Measurements from ENCODE around the gene PRR20G. TPM values are rescaled to one million over a fixed set of nuclear protein-coding genes. Genes with fewer than 3 reads are reported as not detected.

PRR20G gene
- total RNA-seq, 5 donors from 2014 or later (not counting 1 experiment from before 2014, with no cell fraction given), result not detected

DNA sequence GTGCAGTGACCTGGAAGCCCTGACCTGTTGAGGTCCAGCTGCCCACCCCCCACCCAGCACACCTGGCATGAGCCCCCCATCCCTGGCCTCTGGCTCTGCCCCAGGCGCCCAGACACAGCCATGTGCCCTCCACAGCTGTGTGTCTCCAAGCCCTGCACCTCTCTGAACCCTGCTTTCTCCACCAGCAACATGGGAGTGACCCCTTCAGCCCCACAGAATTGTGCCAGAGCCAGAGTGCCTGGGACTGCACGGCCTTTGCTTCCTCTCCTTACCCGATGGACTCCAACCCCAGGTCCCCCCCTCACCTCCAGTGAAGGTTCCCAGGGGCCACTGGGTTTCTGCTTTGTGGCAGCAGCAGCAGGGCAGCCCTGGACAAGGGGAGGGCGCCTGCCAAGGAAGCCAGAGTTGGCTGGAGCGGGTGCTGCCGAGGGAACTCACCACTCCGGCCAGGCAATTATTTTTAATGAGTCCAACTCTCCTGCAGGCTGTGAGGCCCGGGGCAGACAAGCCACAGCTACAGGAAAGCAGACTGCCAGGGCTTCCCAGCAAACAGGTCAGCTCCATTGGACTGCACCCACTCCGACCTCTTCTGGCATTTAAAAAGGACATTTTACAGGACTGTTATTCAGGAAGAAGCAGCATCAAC lies 24.1 kb downstream of the PRR20G start:
- WGBS (ENCODE audit: insufficient coverage), result 67% methylated on average over 7 of the region's 9 CpGs
- Histone ChIP-seq H3K9me3 (no peaks in the 10 kb centered on the region), H3K4me3 (ENCODE audit: control insufficient read depth in 1 of 2, extremely low read depth in 1 of 2, low read length in 1 of 2) (no peak overlapping the region), H3K36me3 (ENCODE audit: control insufficient read depth in 2 of 2, extremely low read depth in 1 of 2, insufficient read depth in 1 of 2, low read length in 1 of 2) (no peaks in the 10 kb centered on the region), H3K27me3 (replicated peaks in 1 of 2; ENCODE audit: control insufficient read depth in 2 of 2, extremely low read depth in 1 of 2, insufficient read depth in 2 of 2, low read length in 1 of 2) (peaks cover 0 to 25% of the 10 kb centered on the region in 2 experiments), H3K4me1 (ENCODE audit: control insufficient read depth in 1 of 2, extremely low read depth in 1 of 2, insufficient read depth in 2 of 2, low read length in 2 of 2) (no peaks in the 10 kb centered on the region), H3K27ac (ENCODE audit: low read length) (no peak overlapping the region)
- Mint-ChIP-seq H3K9me3 (peaks cover 0 to 9% (median 3%) of the 10 kb centered on the region in 3 donors), H3K36me3 (no peaks in the 10 kb centered on the region), H3K4me1 (no peaks in the 10 kb centered on the region), H3K27ac (no peak overlapping the region), H3K4me3 (no peak overlapping the region), H3K27me3 (peaks cover 10 to 14% of the 10 kb centered on the region in 2 donors)
- POLR2A ChIA-PET, result no interaction called here
- CTCF ChIA-PET, result interaction anchor here in 1 of 2 donors (0.8 kb wide), 1 partner anchor 17 kb away, joined by 3 read pairs; no protein-coding TSS in a partner anchor
- DNase-seq (no peak), ATAC-seq (replicated peaks in 1 of 4) (no peak)

DNA sequence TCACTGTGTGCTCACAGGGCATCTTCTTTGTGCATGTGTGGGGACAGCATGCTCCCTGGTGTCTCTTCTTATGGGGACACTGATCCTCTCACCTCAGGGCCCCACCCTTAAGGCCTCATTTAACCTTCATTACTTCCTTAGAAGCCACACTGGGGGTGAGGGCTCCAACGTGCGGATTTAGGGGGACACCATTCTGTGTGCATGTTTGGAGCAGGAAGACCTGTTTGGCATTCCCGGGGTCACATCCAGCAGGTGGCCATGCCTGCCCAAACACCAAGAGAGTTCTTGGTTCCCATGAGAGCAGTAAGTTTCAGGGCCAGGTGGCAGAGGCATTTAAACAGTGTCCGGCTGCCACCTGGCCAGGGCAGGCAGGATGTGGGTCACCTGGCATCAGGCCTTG lies 24.8 kb downstream of the PRR20G start:
- Mint-ChIP-seq H3K4me1 (no peaks in the 10 kb centered on the region), H3K27me3 (peaks cover 10 to 14% of the 10 kb centered on the region in 2 donors), H3K4me3 (no peak overlapping the region), H3K9me3 (peaks cover 0 to 4% (median 0%) of the 10 kb centered on the region in 3 donors), H3K36me3 (no peaks in the 10 kb centered on the region), H3K27ac (no peak overlapping the region)
- no peak overlapping the region for H3K27ac ChIP-seq (ENCODE audit: low read length)
- ChIA-PET POLR2A (no interaction called here), CTCF (no interaction called here)
- no peaks in the 10 kb centered on the region for H3K9me3 ChIP-seq
- WGBS (ENCODE audit: insufficient coverage), result 78% methylated on average over 4 of the region's 4 CpGs
- peaks cover 0 to 25% of the 10 kb centered on the region in 2 experiments for H3K27me3 ChIP-seq (replicated peaks in 1 of 2; ENCODE audit: control insufficient read depth in 2 of 2, extremely low read depth in 1 of 2, insufficient read depth in 2 of 2, low read length in 1 of 2)
- no peak overlapping the region for H3K4me3 ChIP-seq (ENCODE audit: control insufficient read depth in 1 of 2, extremely low read depth in 1 of 2, low read length in 1 of 2)
- no peaks in the 10 kb centered on the region for H3K4me1 ChIP-seq (ENCODE audit: control insufficient read depth in 1 of 2, extremely low read depth in 1 of 2, insufficient read depth in 2 of 2, low read length in 2 of 2)
- ATAC-seq (replicated peaks in 1 of 4), result no peak
- H3K36me3 ChIP-seq (ENCODE audit: control insufficient read depth in 2 of 2, extremely low read depth in 1 of 2, insufficient read depth in 1 of 2, low read length in 1 of 2), result no peaks in the 10 kb centered on the region
- DNase-seq, result no peak

GRCh38 chr3:127262533-127262932 lies 25.3 kb downstream of the PRR20G start:
- H3K36me3 Mint-ChIP-seq, result no peaks in the 10 kb centered on the region
- Histone ChIP-seq H3K27ac (ENCODE audit: low read length) (no peak overlapping the region), H3K9me3 (no peaks in the 10 kb centered on the region), H3K4me3 (ENCODE audit: control insufficient read depth in 1 of 2, extremely low read depth in 1 of 2, low read length in 1 of 2) (no peak overlapping the region), H3K4me1 (ENCODE audit: control insufficient read depth in 1 of 2, extremely low read depth in 1 of 2, insufficient read depth in 2 of 2, low read length in 2 of 2) (no peaks in the 10 kb centered on the region), H3K36me3 (ENCODE audit: control insufficient read depth in 2 of 2, extremely low read depth in 1 of 2, insufficient read depth in 1 of 2, low read length in 1 of 2) (no peaks in the 10 kb centered on the region), H3K27me3 (replicated peaks in 1 of 2; ENCODE audit: control insufficient read depth in 2 of 2, extremely low read depth in 1 of 2, insufficient read depth in 2 of 2, low read length in 1 of 2) (peaks cover 0 to 29% of the 10 kb centered on the region in 2 experiments)
- ATAC-seq (replicated peaks in 1 of 4) (no peak), DNase-seq (no peak)
- no peak overlapping the region for H3K4me3 Mint-ChIP-seq
- peaks cover 10 to 14% of the 10 kb centered on the region in 2 donors for H3K27me3 Mint-ChIP-seq
- no peak overlapping the region for H3K27ac Mint-ChIP-seq
- H3K9me3 Mint-ChIP-seq, result peaks cover 0 to 4% (median 0%) of the 10 kb centered on the region in 3 donors
- POLR2A ChIA-PET, result no interaction called here
- CTCF ChIA-PET, result no interaction called here
- H3K4me1 Mint-ChIP-seq, result no peaks in the 10 kb centered on the region
- WGBS (ENCODE audit: insufficient coverage), result 80% methylated on average over 3 of the region's 3 CpGs

GRCh38 chr3:127261925-127262324 lies 25.9 kb downstream of the PRR20G start:
- Mint-ChIP-seq H3K4me1 (no peaks in the 10 kb centered on the region), H3K4me3 (no peak overlapping the region), H3K9me3 (peaks cover 0 to 2% (median 0%) of the 10 kb centered on the region in 3 donors), H3K36me3 (no peaks in the 10 kb centered on the region), H3K27ac (no peak overlapping the region), H3K27me3 (peaks cover 10 to 14% of the 10 kb centered on the region in 2 donors)
- Histone ChIP-seq H3K4me1 (ENCODE audit: control insufficient read depth in 1 of 2, extremely low read depth in 1 of 2, insufficient read depth in 2 of 2, low read length in 2 of 2) (no peaks in the 10 kb centered on the region), H3K36me3 (ENCODE audit: control insufficient read depth in 2 of 2, extremely low read depth in 1 of 2, insufficient read depth in 1 of 2, low read length in 1 of 2) (no peaks in the 10 kb centered on the region), H3K9me3 (no peaks in the 10 kb centered on the region), H3K4me3 (ENCODE audit: control insufficient read depth in 1 of 2, extremely low read depth in 1 of 2, low read length in 1 of 2) (no peak overlapping the region), H3K27me3 (replicated peaks in 1 of 2; ENCODE audit: control insufficient read depth in 2 of 2, extremely low read depth in 1 of 2, insufficient read depth in 2 of 2, low read length in 1 of 2) (peaks cover 0 to 33% of the 10 kb centered on the region in 2 experiments), H3K27ac (ENCODE audit: low read length) (no peak overlapping the region)
- 96% methylated on average over 3 of the region's 7 CpGs for WGBS (ENCODE audit: insufficient coverage)
- DNase-seq (no peak), ATAC-seq (replicated peaks in 1 of 4) (no peak)
- ChIA-PET CTCF (no interaction called here), POLR2A (no interaction called here)

DNA sequence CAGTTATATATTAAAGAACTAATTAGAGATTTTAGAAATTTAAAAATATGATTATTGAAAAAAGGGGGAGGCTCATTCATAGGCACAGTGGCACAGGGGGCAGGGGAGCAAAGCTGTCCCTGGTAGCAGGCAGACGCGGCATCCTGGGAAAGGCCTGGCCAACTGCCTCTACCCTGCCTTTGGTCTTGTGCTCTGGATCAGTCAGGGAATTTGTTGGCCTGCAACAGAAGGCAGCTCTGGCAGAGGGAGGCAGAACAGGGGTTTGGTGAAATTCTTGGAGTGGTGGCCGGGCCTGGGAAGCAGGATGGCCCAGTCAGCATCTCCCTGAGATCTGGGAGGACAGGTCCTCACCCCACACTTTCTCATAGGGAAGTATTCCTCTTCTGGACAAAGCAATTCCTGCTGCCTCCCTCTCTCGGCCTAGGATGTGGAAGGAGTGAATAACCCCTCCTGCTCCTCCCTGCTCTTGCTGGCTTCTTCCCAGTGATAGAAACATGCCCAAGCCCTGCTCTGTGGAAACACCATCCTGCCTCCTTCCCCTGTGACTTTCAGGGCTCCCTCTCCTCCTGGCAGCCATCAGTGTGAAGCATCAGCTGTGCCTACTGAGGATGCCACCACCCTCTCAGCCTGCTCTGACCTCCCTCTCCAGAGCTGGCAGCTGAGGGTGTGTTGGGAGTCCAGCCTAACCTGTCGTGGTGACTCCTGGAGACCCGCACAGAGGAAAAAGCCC lies 26.9 kb downstream of the PRR20G start:
- H3K27me3 Mint-ChIP-seq, result peaks cover 10 to 14% of the 10 kb centered on the region in 2 donors
- no peak for DNase-seq

DNA sequence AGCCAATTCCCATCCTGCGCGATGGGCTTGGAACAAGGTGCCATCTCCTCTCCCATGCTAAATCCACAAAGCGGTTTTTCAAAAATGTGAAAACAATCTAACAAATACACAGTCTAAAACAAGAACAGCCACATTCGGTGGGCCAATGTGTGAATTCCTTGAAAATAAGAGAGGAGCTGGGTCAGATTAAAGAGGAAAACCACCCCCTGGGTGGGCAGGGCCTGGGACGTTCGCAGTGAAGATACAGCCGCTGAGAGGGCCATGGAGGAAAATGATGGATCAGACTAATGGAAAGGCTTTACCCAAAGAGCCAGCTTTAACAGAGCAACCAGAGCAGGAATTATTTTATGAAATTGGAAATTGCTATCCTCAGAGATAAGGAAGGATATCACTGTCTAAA lies 27.4 kb downstream of the PRR20G start:
- 73% methylated on average over 3 of the region's 7 CpGs for WGBS (ENCODE audit: insufficient coverage)
- H3K27me3 Mint-ChIP-seq, result peaks cover 9 to 14% of the 10 kb centered on the region in 2 donors
- ATAC-seq (replicated peaks in 1 of 4), result no peak

More for the DNA sequence above, 26.9 kb downstream of the PRR20G start:
- no peaks in the 10 kb centered on the region for H3K9me3 Mint-ChIP-seq
- no peaks in the 10 kb centered on the region for H3K36me3 Mint-ChIP-seq
- ATAC-seq (replicated peaks in 1 of 4), result no peak
- peaks cover 0 to 34% of the 10 kb centered on the region in 2 experiments for H3K27me3 ChIP-seq (replicated peaks in 1 of 2; ENCODE audit: control insufficient read depth in 2 of 2, extremely low read depth in 1 of 2, insufficient read depth in 2 of 2, low read length in 1 of 2)
- no peaks in the 10 kb centered on the region for H3K4me1 Mint-ChIP-seq
- H3K9me3 ChIP-seq, result no peaks in the 10 kb centered on the region
- ChIA-PET CTCF (no interaction called here), POLR2A (no interaction called here)
- H3K27ac Mint-ChIP-seq, result no peak overlapping the region
- no peak overlapping the region for H3K4me3 Mint-ChIP-seq
- H3K36me3 ChIP-seq (ENCODE audit: control insufficient read depth in 2 of 2, extremely low read depth in 1 of 2, insufficient read depth in 1 of 2, low read length in 1 of 2), result no peaks in the 10 kb centered on the region
- H3K4me3 ChIP-seq (ENCODE audit: control insufficient read depth in 1 of 2, extremely low read depth in 1 of 2, low read length in 1 of 2), result no peak overlapping the region
- H3K4me1 ChIP-seq (ENCODE audit: control insufficient read depth in 1 of 2, extremely low read depth in 1 of 2, insufficient read depth in 2 of 2, low read length in 2 of 2), result no peaks in the 10 kb centered on the region
- no peak overlapping the region for H3K27ac ChIP-seq (ENCODE audit: low read length)
- 97% methylated on average over 2 of the region's 6 CpGs for WGBS (ENCODE audit: insufficient coverage)

More for the DNA sequence above, 27.4 kb downstream of the PRR20G start:
- Histone ChIP-seq H3K4me1 (ENCODE audit: control insufficient read depth in 1 of 2, extremely low read depth in 1 of 2, insufficient read depth in 2 of 2, low read length in 2 of 2) (no peaks in the 10 kb centered on the region), H3K27ac (ENCODE audit: low read length) (no peak overlapping the region), H3K9me3 (no peaks in the 10 kb centered on the region), H3K4me3 (ENCODE audit: control insufficient read depth in 1 of 2, extremely low read depth in 1 of 2, low read length in 1 of 2) (no peak overlapping the region), H3K27me3 (replicated peaks in 1 of 2; ENCODE audit: control insufficient read depth in 2 of 2, extremely low read depth in 1 of 2, insufficient read depth in 2 of 2, low read length in 1 of 2) (peaks cover 0 to 32% of the 10 kb centered on the region in 2 experiments), H3K36me3 (ENCODE audit: control insufficient read depth in 2 of 2, extremely low read depth in 1 of 2, insufficient read depth in 1 of 2, low read length in 1 of 2) (no peaks in the 10 kb centered on the region)
- ChIA-PET POLR2A (no interaction called here), CTCF (no interaction called here)
- H3K4me1 Mint-ChIP-seq, result no peaks in the 10 kb centered on the region
- no peaks in the 10 kb centered on the region for H3K36me3 Mint-ChIP-seq
- no peak overlapping the region for H3K27ac Mint-ChIP-seq
- no peak overlapping the region for H3K4me3 Mint-ChIP-seq
- no peak for DNase-seq
- H3K9me3 Mint-ChIP-seq, result no peaks in the 10 kb centered on the region

Measured in T-cell (primary cell).